ENCODE measurements around the gene GTF2F2. TPM values are rescaled to one million over a fixed set of nuclear protein-coding genes. Genes with fewer than 3 reads are reported as not detected.

The GTF2F2 gene
- total and polyA plus RNA-seq, 2 donors (not counting 3 experiments of a cell fraction or from before 2014, with no cell fraction given), result 7.5 to 23.6 TPM

DNA sequence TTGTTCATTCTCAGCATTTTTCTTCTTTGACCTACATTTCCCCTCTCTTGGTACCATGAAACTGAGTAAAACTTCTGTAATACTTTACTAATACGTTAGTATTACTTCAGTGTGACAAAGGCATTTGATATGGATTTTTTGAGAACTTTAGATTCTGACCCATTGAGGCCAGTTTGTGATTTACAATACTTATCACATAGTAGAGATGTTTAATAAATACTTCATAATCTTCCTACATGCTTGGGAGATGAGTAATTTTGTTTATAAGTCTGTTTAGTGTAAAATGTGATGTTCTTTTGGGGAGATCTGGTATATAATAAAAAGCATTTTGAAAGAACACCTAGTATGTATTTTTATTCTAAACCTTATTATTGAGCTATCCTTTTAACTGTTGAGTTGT, 29.7 kb downstream of the GTF2F2 start:
- POLR2A ChIA-PET, result no interaction called here
- Histone ChIP-seq H4K20me1 (replicated peaks; ENCODE audit: control insufficient read depth, extremely low read depth, insufficient read depth, low read length) (no peaks in the 10 kb centered on the region), H3K27me3 (ENCODE audit: control insufficient read depth in 2 of 2, insufficient read depth in 2 of 2, low read length in 2 of 2) (no peaks in the 10 kb centered on the region), H2AFZ (ENCODE audit: low read depth, low read length) (no peak overlapping the region), H3K4me1 (ENCODE audit: control insufficient read depth, extremely low read depth, insufficient read depth, low read length) (no peaks in the 10 kb centered on the region), H3K9me3 (replicated peaks; ENCODE audit: control insufficient read depth, insufficient read depth, low read length) (no peaks in the 10 kb centered on the region), H3K4me3 (replicated peaks in 1 of 3; ENCODE audit: insufficient read depth in 1 of 3, low read depth in 1 of 3, low read length in 3 of 3) (no peak overlapping the region), H3K27ac (ENCODE audit: insufficient read depth, low read depth, low read length) (no peak overlapping the region), H3K4me2 (ENCODE audit: insufficient read depth, low read length) (no peak overlapping the region), H3K79me2 (ENCODE audit: control insufficient read depth, insufficient read depth, low read length) (peaks cover 32% of the 10 kb centered on the region), H3K9ac (replicated peaks; ENCODE audit: extremely low read depth, insufficient read depth, low read length) (no peak overlapping the region), H3K36me3 (ENCODE audit: control insufficient read depth in 2 of 2, extremely low read depth in 1 of 2, insufficient read depth in 2 of 2, low read length in 2 of 2) (no peaks in the 10 kb centered on the region), H3K9me1 (replicated peaks; ENCODE audit: control insufficient read depth, extremely low read depth, insufficient read depth, low read length) (no peaks in the 10 kb centered on the region)
- intact Hi-C loops (cut with micrococcal nuclease) (no loop called here), dilution Hi-C loops (cut with MboI; ENCODE audit: extremely low pct_ligation_motif_present, low sequenced_read_pairs) (no loop called here)
- no peak for DNase-seq (ENCODE audit: low read depth, low spot score)
- no peak for FAIRE-seq
- TF ChIP-seq MYC (IDR thresholded peaks at IDR 0.05; ENCODE audit: low read depth, low read length) (no peak), EZH2 (IDR thresholded peaks at IDR 0.05; ENCODE audit: borderline replicate concordance, low read depth, low read length, severe bottlenecking) (no peak)
- CTCF ChIA-PET, result interaction anchor here (0.8 to 5.0 kb wide), 4 partner anchors 12 to 131 kb away, joined by 3 to 19 read pairs (median 3); no protein-coding TSS in a partner anchor
- no TSS peak for BruUV-seq (replicated peaks)

DNA sequence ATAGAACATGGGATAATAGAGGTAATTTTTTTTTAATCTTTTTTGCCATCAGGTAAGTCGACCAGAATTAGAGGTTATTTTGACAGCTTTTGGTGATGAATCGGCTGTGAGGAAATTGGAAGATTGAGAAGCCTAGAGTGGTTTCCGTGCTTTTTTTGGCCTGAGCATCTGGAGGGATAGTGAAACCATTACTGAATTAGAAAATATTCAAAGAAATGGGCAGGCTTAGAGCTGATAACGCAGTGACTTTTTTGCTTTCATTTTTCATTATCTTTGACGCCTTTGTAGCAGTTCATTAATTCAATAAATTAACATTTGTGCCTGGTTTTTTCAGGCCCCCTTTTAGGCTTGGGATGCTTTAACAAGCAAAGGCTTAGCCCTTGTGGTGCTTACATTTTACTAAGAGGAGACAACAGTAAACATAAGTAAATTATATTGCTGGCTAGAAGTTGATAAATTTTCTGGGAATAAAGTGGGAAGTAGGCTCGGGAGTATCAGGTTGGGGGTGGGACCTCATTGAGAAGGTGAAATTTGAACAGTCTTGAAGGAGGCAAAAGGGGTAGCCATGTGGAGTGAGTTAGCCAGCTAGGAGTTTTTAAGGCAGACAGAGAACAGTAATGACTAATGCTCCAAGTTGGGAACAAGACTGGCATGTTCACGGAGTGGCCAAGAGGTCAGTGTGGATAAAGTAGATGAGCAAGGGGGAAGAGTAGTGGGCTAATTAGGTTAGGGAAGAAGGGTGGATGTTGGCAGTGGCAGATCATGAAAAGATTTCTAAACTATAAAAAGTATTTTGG, 36.5 kb downstream of the GTF2F2 start:
- no peaks in the 10 kb centered on the region for H3K36me3 ChIP-seq (ENCODE audit: control insufficient read depth in 2 of 2, extremely low read depth in 1 of 2, insufficient read depth in 2 of 2, low read length in 2 of 2)
- H3K27ac ChIP-seq (ENCODE audit: insufficient read depth, low read depth, low read length), result no peak overlapping the region
- H3K9me1 ChIP-seq (replicated peaks; ENCODE audit: control insufficient read depth, extremely low read depth, insufficient read depth, low read length), result no peaks in the 10 kb centered on the region
- DNase-seq (ENCODE audit: low read depth, low spot score) (no peak), FAIRE-seq (no peak)
- dilution Hi-C loops (cut with MboI; ENCODE audit: extremely low pct_ligation_motif_present, low sequenced_read_pairs), result no loop called here
- no peak overlapping the region for H2AFZ ChIP-seq (ENCODE audit: low read depth, low read length)
- intact Hi-C loops (cut with micrococcal nuclease), result no loop called here
- no peak overlapping the region for H3K4me2 ChIP-seq (ENCODE audit: insufficient read depth, low read length)
- H3K79me2 ChIP-seq (ENCODE audit: control insufficient read depth, insufficient read depth, low read length), result no peaks in the 10 kb centered on the region
- no peak overlapping the region for H3K4me3 ChIP-seq (replicated peaks in 1 of 3; ENCODE audit: insufficient read depth in 1 of 3, low read depth in 1 of 3, low read length in 3 of 3)
- ChIA-PET CTCF (interaction anchor here (1.7 kb wide), 1 partner anchor 62 kb away, joined by 3 read pairs; no protein-coding TSS in a partner anchor), POLR2A (interaction anchor here (0.6 kb wide), 1 partner anchor 25 kb away, joined by 3 read pairs; no protein-coding TSS in a partner anchor)
- TF ChIP-seq POLR2AphosphoS5 (IDR thresholded peaks at IDR 0.05; ENCODE audit: insufficient read depth, low read depth, low read length) (no peak), GATA2 (IDR thresholded peaks at IDR 0.05; ENCODE audit: insufficient read depth, insufficient read length, low read depth, low read length) (no peak), EZH2 (IDR thresholded peaks at IDR 0.05; ENCODE audit: borderline replicate concordance, low read depth, low read length, severe bottlenecking) (no peak), JUN (IDR thresholded peaks at IDR 0.05; ENCODE audit: borderline replicate concordance, insufficient read depth, insufficient read length, low read depth) (no peak)
- no TSS peak for BruUV-seq (replicated peaks)
- no peaks in the 10 kb centered on the region for H3K9me3 ChIP-seq (replicated peaks; ENCODE audit: control insufficient read depth, insufficient read depth, low read length)
- no peaks in the 10 kb centered on the region for H3K27me3 ChIP-seq (ENCODE audit: control insufficient read depth in 2 of 2, insufficient read depth in 2 of 2, low read length in 2 of 2)
- H3K4me1 ChIP-seq (ENCODE audit: control insufficient read depth, extremely low read depth, insufficient read depth, low read length), result no peaks in the 10 kb centered on the region
- no peaks in the 10 kb centered on the region for H4K20me1 ChIP-seq (replicated peaks; ENCODE audit: control insufficient read depth, extremely low read depth, insufficient read depth, low read length)
- H3K9ac ChIP-seq (replicated peaks; ENCODE audit: extremely low read depth, insufficient read depth, low read length), result no peak overlapping the region
